RPMI8226 (cell line): Measurements from ENCODE around the gene LPP.

Source experiments
- DNase-seq: peaks from one replicate; pipeline ENCODE4 v3.0.0-alpha.2; 2015

Gene LPP

GRCh38 chr3:188534633-188535032, 380.7 kb downstream of the LPP start:
- no peak for DNase-seq

GRCh38 chr3:188537606-188538005, 383.6 kb downstream of the LPP start:
- DNase-seq, result no peak

- DNase-seq, result no peak
Measured at GRCh38 chr3:188539037-188539436, 385.1 kb downstream of the LPP start.

GRCh38 chr3:188539631-188540194, 385.8 kb downstream of the LPP start:
- no peak for DNase-seq

DNA sequence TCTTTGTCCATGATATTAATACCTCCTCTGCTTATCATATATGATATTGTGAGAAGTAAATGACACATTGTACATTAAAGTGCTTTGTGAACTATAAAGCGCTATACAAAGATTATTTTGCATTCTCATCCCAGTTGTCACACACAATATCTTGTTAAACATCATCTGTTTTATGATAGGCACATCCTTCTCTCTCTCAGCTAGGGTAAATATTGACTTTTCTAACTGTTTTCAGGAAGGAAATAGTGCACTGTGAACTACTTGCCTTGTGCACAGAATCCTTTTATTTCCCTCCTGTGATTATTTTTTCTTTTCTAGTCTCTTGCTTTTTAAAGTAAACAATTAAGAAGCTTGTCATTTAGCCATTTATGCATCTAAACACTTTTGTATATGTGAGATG, 388.2 kb downstream of the LPP start:
- no peak for DNase-seq

DNA sequence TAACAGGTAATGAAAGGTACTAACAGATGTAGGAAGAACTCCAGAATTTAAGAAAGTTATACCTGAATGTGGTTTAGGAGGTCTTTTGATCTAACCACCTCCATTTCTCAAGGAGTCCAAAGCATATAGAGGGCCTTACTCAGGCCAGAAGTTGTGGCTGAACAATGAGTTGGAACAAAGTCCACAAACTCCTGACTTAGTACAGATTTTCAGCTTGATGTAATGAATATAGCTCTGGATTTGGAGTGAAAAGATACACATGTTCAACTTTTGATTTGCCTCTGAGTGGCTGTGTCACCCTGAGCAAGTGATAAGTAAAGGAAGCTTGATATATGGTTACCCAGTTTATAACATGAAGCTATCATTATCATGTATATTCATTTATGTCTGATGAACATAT, 390.1 kb downstream of the LPP start:
- DNase-seq, result no peak

GRCh38 chr3:188546835-188547670, 393.1 kb downstream of the LPP start:
- DNase-seq, result no peak

DNA sequence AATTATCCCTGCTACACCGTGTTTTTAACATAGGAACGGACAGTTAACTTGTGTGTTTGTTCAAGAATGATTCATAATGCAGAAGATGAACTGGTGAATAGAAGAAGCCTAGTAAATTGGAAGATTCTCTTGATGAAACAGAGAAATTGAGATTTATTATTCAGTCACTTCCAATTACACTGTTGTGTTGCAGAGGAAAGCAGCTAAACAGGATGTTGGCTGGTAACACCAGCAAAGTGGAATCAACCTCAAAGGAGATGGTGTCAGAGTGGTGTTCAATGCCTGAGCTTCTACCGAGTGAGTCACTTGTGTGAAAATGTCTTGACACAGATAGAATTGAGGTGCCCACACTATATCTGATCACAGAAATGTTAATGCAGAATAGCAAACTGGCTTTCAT, 399.6 kb downstream of the LPP start:
- DNase-seq, result no peak

DNA sequence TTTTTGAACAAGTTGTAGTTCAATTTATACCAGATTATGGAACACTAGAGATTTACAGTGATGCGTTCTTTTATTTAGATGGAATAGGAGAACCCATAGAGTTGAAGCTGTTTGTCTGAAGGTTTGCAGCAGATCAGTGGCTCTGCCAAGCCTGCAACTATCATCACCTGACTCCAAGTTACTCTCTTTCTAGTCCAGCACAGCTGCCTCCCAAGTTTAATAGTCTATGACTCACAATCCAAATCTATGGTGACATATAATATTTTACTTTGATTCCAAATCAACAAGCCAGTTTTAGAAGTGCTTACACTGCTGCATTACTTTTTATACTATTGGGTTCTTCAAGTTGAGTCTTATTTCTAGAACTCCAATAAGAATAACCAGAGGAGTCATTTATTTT, 400.4 kb downstream of the LPP start:
- DNase-seq, result no peak

DNA sequence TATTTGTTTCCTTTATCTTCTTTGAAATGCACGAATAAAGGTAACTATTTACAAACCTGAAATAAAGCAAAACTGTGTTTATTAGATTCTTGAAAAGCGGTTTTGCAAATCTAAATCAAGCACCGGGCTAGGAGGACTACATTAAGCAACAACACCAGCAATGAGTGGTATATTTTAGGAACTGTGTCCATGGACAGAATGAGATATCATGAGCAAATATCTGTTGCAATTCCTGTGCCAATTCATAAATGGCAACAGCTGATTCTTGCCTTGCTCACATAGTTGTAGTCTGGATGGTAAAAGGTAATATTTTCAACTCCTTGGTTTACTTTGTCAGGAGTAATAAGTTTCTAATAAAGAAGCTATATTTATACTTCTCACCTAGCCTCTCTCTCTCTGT, 403.3 kb downstream of the LPP start:
- DNase-seq, result no peak

DNA sequence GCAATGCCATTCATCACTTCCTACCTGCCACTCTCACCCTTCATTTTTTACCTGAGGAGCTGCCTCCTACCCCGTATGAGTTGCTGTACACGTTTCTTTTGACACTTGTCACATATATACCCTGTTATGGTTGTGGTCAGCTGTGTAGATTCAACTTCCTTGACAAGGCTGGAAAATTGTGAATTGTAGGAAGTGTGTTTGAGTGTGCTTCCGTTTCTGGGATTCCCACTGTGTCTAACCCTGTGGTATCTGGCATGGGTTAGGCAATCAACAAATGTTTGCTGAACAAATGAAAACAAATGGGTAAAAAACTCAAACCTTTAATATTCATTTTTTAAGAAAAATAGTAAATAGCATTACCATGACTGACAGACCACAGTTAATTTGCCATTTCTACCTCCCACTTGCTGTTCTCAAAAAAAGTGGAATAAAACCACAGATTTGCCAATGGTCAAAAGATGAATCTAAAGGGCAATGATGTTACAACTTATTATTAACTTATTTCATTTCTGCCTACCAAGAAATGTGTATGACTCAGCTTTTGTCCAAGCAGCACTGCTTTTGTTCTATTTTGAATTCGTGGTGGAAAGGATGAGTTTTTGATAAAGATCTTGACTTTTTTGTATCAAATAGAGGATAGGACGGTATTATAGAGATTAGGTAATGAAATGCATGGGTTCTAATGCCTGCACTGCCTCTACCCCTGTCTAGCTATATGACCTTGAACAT, 404.6 kb downstream of the LPP start:
- no peak for DNase-seq

- DNase-seq, result no peak
Measured at GRCh38 chr3:188559072-188559429, 405.1 kb downstream of the LPP start.

DNA sequence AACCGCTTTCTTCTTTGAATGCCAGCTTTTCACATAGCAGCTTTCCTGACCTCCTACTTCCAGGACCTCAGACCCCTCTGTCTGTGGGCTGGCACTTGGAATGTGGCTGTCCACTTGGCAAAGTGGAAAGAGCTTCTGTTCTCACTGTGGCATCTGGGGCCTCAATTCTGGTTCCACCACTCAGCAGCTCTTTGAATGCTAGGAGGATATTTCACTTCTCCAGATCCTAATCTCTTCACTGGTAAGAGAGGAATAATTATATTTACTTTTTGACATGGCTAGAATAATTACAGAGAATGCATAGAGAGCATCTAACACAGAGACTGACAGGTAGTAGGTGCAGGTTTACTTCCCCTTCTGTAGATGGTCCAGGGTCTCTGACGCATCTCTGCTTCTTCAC, 405.9 kb downstream of the LPP start:
- DNase-seq, result no peak

GRCh38 chr3:188562144-188562543, 408.2 kb downstream of the LPP start:
- no peak for DNase-seq

GRCh38 chr3:188567478-188568195, 413.7 kb downstream of the LPP start:
- no peak for DNase-seq

GRCh38 chr3:188568736-188569135, 414.8 kb downstream of the LPP start:
- no peak for DNase-seq

- DNase-seq, result no peak
Measured at GRCh38 chr3:188571531-188572095, 417.7 kb downstream of the LPP start.

- no peak for DNase-seq
Measured at GRCh38 chr3:188573291-188573940, 419.5 kb downstream of the LPP start.

DNA sequence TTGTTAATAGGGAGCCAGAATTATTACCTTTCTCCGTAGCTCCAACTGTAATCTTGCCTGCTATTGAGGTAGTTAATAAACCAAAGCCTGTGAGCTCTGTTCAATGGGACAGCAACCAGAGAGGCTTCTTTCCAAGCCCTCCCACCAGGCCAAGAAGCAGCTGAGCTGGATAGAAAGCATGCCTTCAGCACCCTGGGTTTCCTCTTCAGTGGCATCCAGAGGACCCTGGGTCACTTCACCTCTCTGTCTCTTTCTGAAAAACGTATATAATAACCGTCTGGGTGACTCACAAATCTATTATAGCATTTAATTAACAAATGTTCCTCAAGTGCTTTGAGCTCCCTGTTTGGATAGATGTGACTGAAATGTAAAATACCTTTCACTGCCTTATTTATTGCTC, 420.0 kb downstream of the LPP start:
- DNase-seq, result no peak

- no peak for DNase-seq
Measured at GRCh38 chr3:188574885-188575284, 420.9 kb downstream of the LPP start.

DNA sequence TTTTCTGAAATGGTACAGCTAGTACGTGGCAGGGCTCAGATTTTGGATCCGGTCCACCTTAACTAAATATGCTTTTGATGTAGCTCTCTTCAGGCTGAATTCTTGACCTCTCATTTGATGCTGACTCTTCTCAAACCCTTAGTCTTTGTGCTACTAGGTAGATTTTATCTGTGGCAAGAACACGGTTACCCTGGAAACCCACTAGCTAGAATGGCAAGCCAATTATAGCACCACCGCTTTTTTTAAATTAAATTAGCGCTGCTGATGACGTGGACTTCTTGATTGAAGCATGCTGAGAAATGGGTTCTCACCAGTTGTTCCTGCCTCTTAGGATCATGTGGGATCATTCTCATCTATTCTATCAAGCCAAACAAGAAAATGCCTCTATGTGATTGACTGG, 421.5 kb downstream of the LPP start:
- DNase-seq, result no peak

GRCh38 chr3:188577539-188577938, 423.6 kb downstream of the LPP start:
- no peak for DNase-seq
